KMS-11 (cell line): ENCODE data around the gene IDI2.

Source experiments
- H2AFZ ChIP-seq: fragments of 200-600 bp; sonication (generic); 2 replicates; pipeline ENCODE4 v1.6.1; 2016; ENCODE audit warnings: antibody characterized with exemption, mixed run types, low read depth
- H3K27ac ChIP-seq: fragments of 200-600 bp; sonication (generic); 2 replicates; pipeline ENCODE4 v1.6.1; 2016; ENCODE audit warnings: mild to moderate bottlenecking, mixed run types
- H3K27me3 ChIP-seq: fragments of 200-600 bp; sonication (generic); 2 replicates; pipeline ENCODE4 v1.6.1; 2017; ENCODE audit warnings: mild to moderate bottlenecking, low read depth, mixed run types, moderate library complexity; ENCODE audit not compliant: insufficient read depth
- H3K36me3 ChIP-seq: fragments of 200-600 bp; sonication (generic); 2 replicates; pipeline ENCODE4 v1.6.1; 2017; ENCODE audit warnings: mild to moderate bottlenecking, mixed run types; ENCODE audit not compliant: insufficient read depth
- H3K4me1 ChIP-seq: fragments of 200-600 bp; sonication (generic); 2 replicates; pipeline ENCODE4 v1.6.1; 2016; ENCODE audit warnings: mild to moderate bottlenecking, low read depth, mixed run types; ENCODE audit not compliant: poor library complexity, severe bottlenecking
- H3K4me2 ChIP-seq: fragments of 200-600 bp; sonication (generic); 2 replicates; pipeline ENCODE4 v1.7.0; 2016; ENCODE audit warnings: mild to moderate bottlenecking, mixed run types
- H3K4me3 ChIP-seq: fragments of 200-600 bp; sonication (generic); IDR thresholded peaks from 2 replicates; pipeline ENCODE4 v1.6.1; 2017; ENCODE audit warnings: low read depth, low read length, mixed read lengths; ENCODE audit not compliant: insufficient read depth
- H3K79me2 ChIP-seq: fragments of 200-600 bp; sonication (generic); 2 replicates; pipeline ENCODE4 v1.6.1; 2016; ENCODE audit warnings: low read depth, mixed run types; ENCODE audit not compliant: insufficient read depth
- H3K9ac ChIP-seq: fragments of 200-600 bp; sonication (generic); 2 replicates; pipeline ENCODE4 v1.6.1; 2016; ENCODE audit warnings: mild to moderate bottlenecking, mixed run types
- H4K20me1 ChIP-seq: fragments of 200-600 bp; sonication (generic); 2 replicates; pipeline ENCODE4 v1.6.1; 2016; ENCODE audit warnings: mild to moderate bottlenecking, mixed run types; ENCODE audit not compliant: insufficient read depth
- TF ChIP-seq, protein P1 (sequence below): fragments of 200-600 bp; sonication (generic); conservative IDR thresholded peaks from 2 replicates; pipeline ENCODE4 v1.6.1; 2017; ENCODE audit warnings: low read depth, mild to moderate bottlenecking, antibody characterized with exemption, low read length, moderate library complexity, mixed read lengths

Gene IDI2

DNA sequence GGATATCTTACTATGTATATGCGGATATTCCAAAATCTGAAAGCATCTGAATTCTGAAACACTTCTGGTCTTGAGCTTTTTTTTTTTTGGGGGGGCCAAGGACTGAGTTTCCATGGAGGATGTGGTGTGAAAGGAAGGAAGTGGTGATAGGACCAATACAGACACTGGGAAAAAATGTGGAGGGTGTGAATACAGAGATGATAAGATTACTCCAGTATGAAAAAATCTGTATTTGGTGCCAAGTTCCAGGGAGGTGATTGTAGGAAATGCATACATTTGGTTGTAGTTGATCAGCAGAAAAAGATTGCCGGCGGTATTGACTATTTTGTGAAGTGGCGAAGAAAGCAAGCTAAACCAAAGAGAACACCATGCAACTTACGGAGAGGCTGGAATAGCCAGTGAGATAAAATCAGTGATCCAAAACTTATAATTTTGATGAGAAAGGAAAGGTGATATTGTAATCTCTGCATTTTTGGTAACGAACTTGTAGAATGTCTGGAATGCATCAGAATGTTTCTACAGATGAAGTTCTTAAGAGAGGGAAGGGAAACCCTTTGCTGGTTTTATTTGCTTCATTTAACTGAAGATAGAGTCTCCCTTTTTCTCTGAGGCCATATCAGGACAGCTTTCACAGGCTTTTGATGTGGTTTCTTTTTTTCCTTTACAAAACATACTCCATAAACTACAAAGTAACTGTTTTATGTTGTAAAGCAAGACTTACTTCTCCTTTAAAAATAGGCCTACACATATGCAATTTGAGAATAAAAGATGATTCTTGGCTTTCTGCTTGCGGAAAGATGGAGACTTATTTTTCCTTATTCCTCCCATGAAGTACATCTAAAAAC, 36.5 kb upstream of the IDI2 start:
- H3K4me1 ChIP-seq, result peaks cover 20% of the 10 kb centered on the region
- H3K36me3 ChIP-seq, result no peaks in the 10 kb centered on the region
- no peaks in the 10 kb centered on the region for H4K20me1 ChIP-seq
- H3K4me2 ChIP-seq, result no peak overlapping the region
- no peak overlapping the region for H3K27ac ChIP-seq
- H3K79me2 ChIP-seq, result peaks cover 40% of the 10 kb centered on the region
- no peak overlapping the region for H2AFZ ChIP-seq
- TF ChIP-seq, protein P1, sequence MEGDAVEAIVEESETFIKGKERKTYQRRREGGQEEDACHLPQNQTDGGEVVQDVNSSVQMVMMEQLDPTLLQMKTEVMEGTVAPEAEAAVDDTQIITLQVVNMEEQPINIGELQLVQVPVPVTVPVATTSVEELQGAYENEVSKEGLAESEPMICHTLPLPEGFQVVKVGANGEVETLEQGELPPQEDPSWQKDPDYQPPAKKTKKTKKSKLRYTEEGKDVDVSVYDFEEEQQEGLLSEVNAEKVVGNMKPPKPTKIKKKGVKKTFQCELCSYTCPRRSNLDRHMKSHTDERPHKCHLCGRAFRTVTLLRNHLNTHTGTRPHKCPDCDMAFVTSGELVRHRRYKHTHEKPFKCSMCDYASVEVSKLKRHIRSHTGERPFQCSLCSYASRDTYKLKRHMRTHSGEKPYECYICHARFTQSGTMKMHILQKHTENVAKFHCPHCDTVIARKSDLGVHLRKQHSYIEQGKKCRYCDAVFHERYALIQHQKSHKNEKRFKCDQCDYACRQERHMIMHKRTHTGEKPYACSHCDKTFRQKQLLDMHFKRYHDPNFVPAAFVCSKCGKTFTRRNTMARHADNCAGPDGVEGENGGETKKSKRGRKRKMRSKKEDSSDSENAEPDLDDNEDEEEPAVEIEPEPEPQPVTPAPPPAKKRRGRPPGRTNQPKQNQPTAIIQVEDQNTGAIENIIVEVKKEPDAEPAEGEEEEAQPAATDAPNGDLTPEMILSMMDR, result no peak
- no peak overlapping the region for H3K4me3 ChIP-seq
- no peaks in the 10 kb centered on the region for H3K27me3 ChIP-seq
- no peak overlapping the region for H3K9ac ChIP-seq

DNA sequence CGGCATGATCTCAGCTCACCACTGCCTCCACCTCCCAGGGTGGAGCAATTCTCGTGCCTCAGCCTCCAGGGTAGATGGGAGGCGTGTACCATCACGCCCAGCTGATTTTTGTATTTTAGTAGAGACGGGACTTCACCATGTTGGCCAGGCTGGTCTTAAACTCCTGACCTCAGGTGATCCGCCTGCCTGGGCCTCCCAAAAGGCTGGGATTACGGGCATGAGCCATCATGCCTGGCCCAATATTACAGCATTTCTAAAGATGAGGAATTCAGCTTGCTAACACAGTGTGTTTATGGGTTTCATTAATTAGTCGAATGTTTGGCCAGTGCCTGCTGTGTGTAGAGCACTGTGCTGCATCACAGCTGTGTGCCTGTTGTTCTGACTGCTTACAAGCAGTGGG, 34.2 kb upstream of the IDI2 start:
- Histone ChIP-seq H3K4me2 (no peak overlapping the region), H3K27me3 (no peaks in the 10 kb centered on the region), H3K36me3 (no peaks in the 10 kb centered on the region), H3K27ac (no peak overlapping the region), H3K79me2 (peaks cover 58% of the 10 kb centered on the region), H3K9ac (no peak overlapping the region), H2AFZ (no peak overlapping the region), H3K4me3 (no peak overlapping the region), H3K4me1 (peaks cover 27% of the 10 kb centered on the region), H4K20me1 (0 out of 2 replicates have a peak, but pooled peaks cover 4% of the 10 kb centered on the region)
- TF ChIP-seq, protein P1, result no peak

DNA sequence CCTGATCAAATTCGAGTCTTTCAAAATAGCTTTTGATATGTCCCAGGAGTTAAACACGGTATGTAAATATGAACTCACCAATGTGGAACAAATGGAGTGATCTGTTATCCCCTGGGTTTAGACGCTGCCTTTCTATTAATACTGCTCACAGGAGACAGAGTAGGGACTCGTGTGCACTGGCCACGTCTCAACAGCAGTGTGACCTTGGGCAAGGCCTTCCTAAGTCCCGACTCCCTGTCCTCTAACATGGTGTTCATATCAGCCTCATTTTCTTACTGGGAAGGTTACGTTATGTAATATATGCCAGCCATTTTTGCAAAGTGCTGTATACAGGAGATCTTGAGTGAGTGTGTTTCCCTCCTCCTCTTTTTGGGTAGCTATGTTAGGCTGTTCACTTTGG, 32.4 kb upstream of the IDI2 start:
- Histone ChIP-seq H3K4me3 (no peak overlapping the region), H3K27ac (no peak overlapping the region), H3K27me3 (no peaks in the 10 kb centered on the region), H3K79me2 (peaks cover 77% of the 10 kb centered on the region), H3K4me1 (peaks cover 36% of the 10 kb centered on the region), H2AFZ (no peak overlapping the region), H3K9ac (no peak overlapping the region), H3K4me2 (peak overlapping the region; percentile 47), H4K20me1 (0 out of 2 replicates have a peak, but pooled peaks cover 4% of the 10 kb centered on the region), H3K36me3 (no peaks in the 10 kb centered on the region)
- TF ChIP-seq, protein P1, result no peak

DNA sequence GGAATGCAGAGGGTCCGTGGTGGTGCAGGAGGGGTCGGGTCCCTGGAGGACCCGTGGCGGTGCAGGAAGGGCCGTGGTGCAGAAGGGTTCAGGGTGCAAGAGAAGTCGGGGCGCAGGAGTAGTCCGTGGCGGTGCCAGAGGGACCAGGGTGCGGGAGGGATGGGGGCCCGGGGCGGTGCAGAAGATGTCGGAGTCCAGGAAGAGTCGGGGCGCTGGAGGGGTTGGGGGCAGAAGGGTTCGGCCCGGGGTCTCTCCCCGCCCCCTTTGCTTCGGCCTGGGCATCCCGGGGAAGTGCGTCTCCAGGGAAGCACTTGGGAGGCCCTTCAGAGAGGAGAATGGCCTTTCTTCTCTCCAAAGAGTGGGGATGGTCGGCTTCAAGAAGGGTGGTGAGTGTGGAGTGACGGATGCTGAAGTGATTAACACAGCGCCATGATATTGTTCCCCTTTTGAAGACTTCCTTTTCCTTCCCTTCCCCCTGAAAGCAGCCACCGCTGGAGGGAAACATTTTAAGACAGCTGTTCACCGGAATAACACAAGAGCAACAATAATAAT, 31.5 kb upstream of the IDI2 start:
- H4K20me1 ChIP-seq, result 0 out of 2 replicates have a peak, but pooled peaks cover 4% of the 10 kb centered on the region
- no peak overlapping the region for H3K27ac ChIP-seq
- peak overlapping the region; percentile 83 for H2AFZ ChIP-seq

More for the DNA sequence above, 31.5 kb upstream of the IDI2 start:
- H3K4me1 ChIP-seq, result peaks cover 36% of the 10 kb centered on the region
- TF ChIP-seq, protein P1, result no peak
- H3K79me2 ChIP-seq, result peaks cover 85% of the 10 kb centered on the region
- H3K4me3 ChIP-seq, result no peak overlapping the region
- H3K9ac ChIP-seq, result peak overlapping the region; percentile 82
- H3K4me2 ChIP-seq, result peak overlapping the region; percentile 47
- H3K27me3 ChIP-seq, result no peaks in the 10 kb centered on the region
- H3K36me3 ChIP-seq, result no peaks in the 10 kb centered on the region
